Activated CD8-positive, alpha-beta memory T cell treated with anti-CD3 and anti-CD28 coated beads, Interleukin-2, amount 10 ng/mL, durations not matched to agents 7 days and 5 days (primary cell): ENCODE results near the gene IDH3B. TPM values are rescaled to one million over a fixed set of nuclear protein-coding genes. Genes with fewer than 3 reads are reported as not detected.

Experiments used
- ATAC-seq: fragments of 150-1000 bp; cut with Tn5 transposase; one replicate; pipeline ENCODE4 v1.10.0; 2021; ENCODE audit warnings: moderate library complexity
- CTCF ChIA-PET: fragments of 350-600 bp; sonication (Branson Sonifier 250); formaldehyde crosslinking; loops from one replicate; lab custom pipeline; 2021; ENCODE audit warnings: antibody characterized with exemption; lab: Charles Lee
- DNase-seq: peaks from one replicate; pipeline ENCODE4 v3.0.0-alpha.2; 2020
- H3K27ac Mint-ChIP-seq: one replicate; pipeline ENCODE4 v1.8.0; 2021; ENCODE audit warnings: mild to moderate bottlenecking, mixed read lengths
- H3K27me3 Mint-ChIP-seq: one replicate; pipeline ENCODE4 v1.8.0; 2021; ENCODE audit warnings: mixed read lengths
- H3K36me3 Mint-ChIP-seq: one replicate; pipeline ENCODE4 v1.8.0; 2021; ENCODE audit warnings: mild to moderate bottlenecking, mixed read lengths
- H3K4me1 Mint-ChIP-seq: one replicate; pipeline ENCODE4 v1.8.0; 2021; ENCODE audit warnings: mixed read lengths
- H3K4me3 Mint-ChIP-seq: one replicate; pipeline ENCODE4 v1.8.0; 2021; ENCODE audit warnings: mild to moderate bottlenecking, moderate library complexity, mixed read lengths
- H3K9me3 Mint-ChIP-seq: one replicate; pipeline ENCODE4 v1.8.0; 2022; ENCODE audit warnings: low read depth, mixed read lengths
- total RNA-seq, 2 experiments: library from RNA; stranded (reverse); gene quantifications; one replicate each; pipeline ENCODE4 v1.2.3, GENCODE V29; 2021

IDH3B gene
- total RNA-seq, 2 experiments from 2014 or later = 91.4 to 96.0 TPM

GRCh38 chr20:2652724-2653555 is 11.1 kb downstream of the IDH3B start:
- H3K9me3 Mint-ChIP-seq = no peaks in the 10 kb centered on the region

GRCh38 chr20:2651772-2652723 is 12.0 kb downstream of the IDH3B start, which contains the start of gene NOP56:
Gene NOP56 (plus strand): TSS chr20:2652632. CDS start chr20:2652661, 29 bp downstream.
- DNase-seq = peak; percentile 94
- Mint-ChIP-seq H3K9me3 (no peaks in the 10 kb centered on the region), H3K4me3 (peak within 1 kb of the TSS; percentile 91), H3K27ac (peak within 1 kb of the TSS; percentile 87), H3K36me3 (peaks cover 41% of the 10 kb centered on the region), H3K27me3 (no peaks in the 10 kb centered on the region), H3K4me1 (peaks cover 50% of the 10 kb centered on the region)
- peak; percentile 92 for ATAC-seq
- CTCF ChIA-PET = interaction anchor here (1.0 to 4.6 kb wide), 12 partner anchors 12 to 186 kb away, joined by 3 to 39 read pairs (median 3); partner anchors contain the start of genes IDH3B and SNRPB

More at GRCh38 chr20:2652724-2653555, 11.1 kb downstream of the IDH3B start:
- CTCF ChIA-PET = interaction anchor here (1.0 to 4.6 kb wide), 9 partner anchors 11 to 182 kb away, joined by 3 to 39 read pairs (median 3); partner anchors contain the start of genes IDH3B and SNRPB
- Mint-ChIP-seq H3K27ac (peak overlapping the region; percentile 87), H3K27me3 (no peaks in the 10 kb centered on the region), H3K36me3 (peaks cover 50% of the 10 kb centered on the region), H3K4me3 (peak overlapping the region; percentile 91), H3K4me1 (peaks cover 50% of the 10 kb centered on the region)
- DNase-seq = peak; percentile 68
- peak; percentile 56 for ATAC-seq

- Mint-ChIP-seq H3K27me3 (no peaks in the 10 kb centered on the region), H3K4me3 (no peak overlapping the region), H3K9me3 (no peaks in the 10 kb centered on the region), H3K4me1 (peaks cover 4% of the 10 kb centered on the region), H3K27ac (no peak overlapping the region), H3K36me3 (no peaks in the 10 kb centered on the region)
- DNase-seq (no peak), ATAC-seq (no peak)
- CTCF ChIA-PET = no interaction called here
Observed at GRCh38 chr20:2643708-2644107, 20.3 kb downstream of the IDH3B start.

GRCh38 chr20:2640899-2641298 is 23.1 kb downstream of the IDH3B start:
- H3K4me1 Mint-ChIP-seq = peaks cover 11% of the 10 kb centered on the region
- H3K9me3 Mint-ChIP-seq = no peaks in the 10 kb centered on the region
- CTCF ChIA-PET = no interaction called here
- ATAC-seq (no peak), DNase-seq (no peak)
- no peaks in the 10 kb centered on the region for H3K27me3 Mint-ChIP-seq
- no peak overlapping the region for H3K4me3 Mint-ChIP-seq
- no peak overlapping the region for H3K27ac Mint-ChIP-seq
- H3K36me3 Mint-ChIP-seq = no peaks in the 10 kb centered on the region

GRCh38 chr20:2640260-2640659 is 23.8 kb downstream of the IDH3B start:
- Mint-ChIP-seq H3K4me1 (peaks cover 11% of the 10 kb centered on the region), H3K27ac (no peak overlapping the region), H3K36me3 (no peaks in the 10 kb centered on the region), H3K27me3 (no peaks in the 10 kb centered on the region), H3K9me3 (no peaks in the 10 kb centered on the region), H3K4me3 (no peak overlapping the region)
- ATAC-seq = no peak
- CTCF ChIA-PET = no interaction called here
- no peak for DNase-seq

- CTCF ChIA-PET = interaction anchor here (0.6 to 3.1 kb wide), 2 partner anchors 10 to 115 kb away, joined by 3 to 16 read pairs; no protein-coding TSS in a partner anchor
- Mint-ChIP-seq H3K4me1 (peaks cover 11% of the 10 kb centered on the region), H3K4me3 (no peak overlapping the region), H3K9me3 (no peaks in the 10 kb centered on the region), H3K27me3 (peaks cover 17% of the 10 kb centered on the region), H3K36me3 (no peaks in the 10 kb centered on the region), H3K27ac (no peak overlapping the region)
- ATAC-seq = no peak
- DNase-seq = no peak
Observed at GRCh38 chr20:2637246-2637645, 26.8 kb downstream of the IDH3B start.

- Mint-ChIP-seq H3K27me3 (peaks cover 36% of the 10 kb centered on the region), H3K4me3 (no peak overlapping the region), H3K27ac (no peak overlapping the region), H3K36me3 (no peaks in the 10 kb centered on the region), H3K4me1 (peaks cover 8% of the 10 kb centered on the region), H3K9me3 (no peaks in the 10 kb centered on the region)
- CTCF ChIA-PET = no interaction called here
- ATAC-seq (no peak), DNase-seq (no peak)
Observed at GRCh38 chr20:2633381-2633780, 30.6 kb downstream of the IDH3B start.

- H3K36me3 Mint-ChIP-seq = no peaks in the 10 kb centered on the region
- no peaks in the 10 kb centered on the region for H3K9me3 Mint-ChIP-seq
- H3K4me3 Mint-ChIP-seq = no peak overlapping the region
- CTCF ChIA-PET = no interaction called here
- ATAC-seq = no peak
- H3K27ac Mint-ChIP-seq = no peak overlapping the region
- no peak for DNase-seq
- peaks cover 43% of the 10 kb centered on the region for H3K27me3 Mint-ChIP-seq
- H3K4me1 Mint-ChIP-seq = no peaks in the 10 kb centered on the region
Observed at GRCh38 chr20:2631228-2631627, 32.8 kb downstream of the IDH3B start.

- H3K4me3 Mint-ChIP-seq = no peak overlapping the region
- peaks cover 32% of the 10 kb centered on the region for H3K27me3 Mint-ChIP-seq
- H3K9me3 Mint-ChIP-seq = peaks cover 2% of the 10 kb centered on the region
- DNase-seq (no peak), ATAC-seq (no peak)
- H3K4me1 Mint-ChIP-seq = no peaks in the 10 kb centered on the region
- H3K36me3 Mint-ChIP-seq = no peaks in the 10 kb centered on the region
- no peak overlapping the region for H3K27ac Mint-ChIP-seq
- CTCF ChIA-PET = interaction anchor here (0.7 to 0.8 kb wide), 2 partner anchors 10 to 47 kb away, joined by 3 to 4 read pairs; no protein-coding TSS in a partner anchor
Observed at GRCh38 chr20:2626853-2627541, 37.0 kb downstream of the IDH3B start.

- peaks cover 29% of the 10 kb centered on the region for H3K27me3 Mint-ChIP-seq
- CTCF ChIA-PET = no interaction called here
- no peaks in the 10 kb centered on the region for H3K4me1 Mint-ChIP-seq
- no peaks in the 10 kb centered on the region for H3K36me3 Mint-ChIP-seq
- ATAC-seq (no peak), DNase-seq (no peak)
- H3K4me3 Mint-ChIP-seq = no peak overlapping the region
- H3K27ac Mint-ChIP-seq = no peak overlapping the region
- H3K9me3 Mint-ChIP-seq = peaks cover 2% of the 10 kb centered on the region
Observed at GRCh38 chr20:2625062-2625461, 39.0 kb downstream of the IDH3B start.

- no peak overlapping the region for H3K4me3 Mint-ChIP-seq
- peaks cover 2% of the 10 kb centered on the region for H3K9me3 Mint-ChIP-seq
- H3K27ac Mint-ChIP-seq = no peak overlapping the region
- CTCF ChIA-PET = no interaction called here
- H3K27me3 Mint-ChIP-seq = peaks cover 35% of the 10 kb centered on the region
- H3K4me1 Mint-ChIP-seq = no peaks in the 10 kb centered on the region
- H3K36me3 Mint-ChIP-seq = no peaks in the 10 kb centered on the region
- ATAC-seq (no peak), DNase-seq (no peak)
Observed at GRCh38 chr20:2624190-2624589, 39.8 kb downstream of the IDH3B start.

- Mint-ChIP-seq H3K9me3 (no peaks in the 10 kb centered on the region), H3K4me3 (no peak overlapping the region), H3K27me3 (peaks cover 40% of the 10 kb centered on the region), H3K4me1 (no peaks in the 10 kb centered on the region), H3K27ac (no peak overlapping the region), H3K36me3 (no peaks in the 10 kb centered on the region)
- CTCF ChIA-PET = no interaction called here
- ATAC-seq (no peak), DNase-seq (no peak)
Observed at GRCh38 chr20:2619961-2620595, 43.9 kb downstream of the IDH3B start.
